ENCODE measurements around the gene ANOS1.
"Not testable (repeated sequence)": the region's sequence is repeated elsewhere in the genome, so short reads cannot be mapped to it uniquely, and the experiment has no call there.

ANOS1 gene, protein sequence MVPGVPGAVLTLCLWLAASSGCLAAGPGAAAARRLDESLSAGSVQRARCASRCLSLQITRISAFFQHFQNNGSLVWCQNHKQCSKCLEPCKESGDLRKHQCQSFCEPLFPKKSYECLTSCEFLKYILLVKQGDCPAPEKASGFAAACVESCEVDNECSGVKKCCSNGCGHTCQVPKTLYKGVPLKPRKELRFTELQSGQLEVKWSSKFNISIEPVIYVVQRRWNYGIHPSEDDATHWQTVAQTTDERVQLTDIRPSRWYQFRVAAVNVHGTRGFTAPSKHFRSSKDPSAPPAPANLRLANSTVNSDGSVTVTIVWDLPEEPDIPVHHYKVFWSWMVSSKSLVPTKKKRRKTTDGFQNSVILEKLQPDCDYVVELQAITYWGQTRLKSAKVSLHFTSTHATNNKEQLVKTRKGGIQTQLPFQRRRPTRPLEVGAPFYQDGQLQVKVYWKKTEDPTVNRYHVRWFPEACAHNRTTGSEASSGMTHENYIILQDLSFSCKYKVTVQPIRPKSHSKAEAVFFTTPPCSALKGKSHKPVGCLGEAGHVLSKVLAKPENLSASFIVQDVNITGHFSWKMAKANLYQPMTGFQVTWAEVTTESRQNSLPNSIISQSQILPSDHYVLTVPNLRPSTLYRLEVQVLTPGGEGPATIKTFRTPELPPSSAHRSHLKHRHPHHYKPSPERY

DNA sequence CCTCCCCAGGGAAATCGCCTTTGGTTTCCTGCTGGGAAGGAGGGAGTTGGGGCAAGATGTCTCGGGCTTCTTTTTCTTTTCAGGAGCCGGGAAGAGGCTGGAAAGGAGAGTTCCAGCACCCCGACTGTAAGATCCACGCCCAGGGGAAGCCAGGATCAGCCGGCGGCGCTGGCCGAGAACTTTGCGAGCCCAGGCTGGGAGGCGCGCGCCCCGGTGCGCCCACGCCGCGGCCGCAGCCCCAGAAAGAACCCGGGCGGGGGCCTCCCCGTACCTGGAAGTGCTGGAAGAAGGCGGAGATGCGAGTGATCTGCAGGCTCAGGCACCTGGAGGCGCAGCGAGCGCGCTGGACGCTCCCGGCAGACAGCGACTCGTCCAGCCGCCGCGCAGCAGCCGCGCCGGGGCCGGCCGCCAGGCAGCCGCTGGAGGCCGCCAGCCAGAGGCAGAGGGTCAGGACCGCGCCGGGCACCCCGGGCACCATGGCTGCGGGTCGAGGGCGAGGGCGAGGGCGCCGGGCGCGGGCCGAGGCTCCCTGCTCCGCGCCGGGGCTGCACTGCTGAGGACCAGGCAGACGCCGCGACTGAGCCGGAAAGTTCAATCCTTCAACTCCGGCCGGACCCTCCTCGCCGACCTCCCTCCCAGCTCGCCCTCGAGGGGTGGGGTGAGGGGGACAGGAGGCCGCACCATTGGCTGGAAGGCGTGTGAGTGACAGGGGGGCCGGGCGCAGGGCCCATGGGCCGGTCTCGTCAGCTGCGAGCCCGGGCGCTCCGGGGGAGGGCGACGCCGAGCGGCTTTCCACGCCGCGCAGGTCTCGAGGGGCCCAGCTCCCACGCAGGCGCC, at the start of gene ANOS1:
Gene ANOS1, minus strand, starts transcription at position 579 of the 837 bp plus-strand sequence. Its CDS starts 101 bp downstream, at position 478.
- no peak for FAIRE-seq

DNA sequence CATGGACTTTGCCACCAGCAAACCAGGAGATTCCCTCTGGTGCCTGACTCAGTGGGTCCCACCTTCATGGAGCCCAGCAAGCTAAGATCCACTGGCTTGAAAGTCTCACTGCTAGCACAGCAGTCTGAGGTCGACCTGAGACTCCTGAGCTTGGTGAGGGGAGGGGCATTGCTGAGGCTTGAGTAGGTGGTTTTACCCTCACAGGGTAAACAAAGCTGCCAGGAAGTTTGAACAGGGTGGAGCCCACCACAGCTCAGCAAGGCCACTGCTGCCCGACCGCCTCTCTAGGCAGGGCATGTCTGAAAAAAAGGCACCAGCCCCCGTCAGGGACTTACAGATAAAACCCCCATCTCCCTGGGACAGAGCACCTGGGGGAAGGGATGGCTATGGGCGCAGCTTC, 41.2 kb upstream of the ANOS1 start:
- FAIRE-seq: no peak

DNA sequence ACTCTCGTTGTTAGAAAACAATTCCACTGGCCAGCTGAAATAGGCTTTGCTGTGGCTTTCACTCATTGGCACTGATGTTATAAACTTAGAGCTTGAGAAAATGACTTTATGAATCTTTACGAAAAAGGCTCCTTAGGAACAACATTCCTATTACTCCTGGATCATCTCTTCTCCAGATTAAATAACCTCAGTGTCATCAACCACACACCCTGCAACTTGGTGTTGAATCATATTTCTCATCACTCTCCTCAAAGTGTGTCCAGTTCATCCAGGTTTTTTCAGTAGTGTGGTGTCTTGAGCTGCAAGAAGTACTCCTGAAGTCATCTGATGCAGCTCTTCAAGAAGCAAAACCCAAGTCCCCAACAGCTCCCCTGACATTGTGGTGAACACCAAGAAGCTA, 28.1 kb upstream of the ANOS1 start:
- FAIRE-seq: no peak

DNA sequence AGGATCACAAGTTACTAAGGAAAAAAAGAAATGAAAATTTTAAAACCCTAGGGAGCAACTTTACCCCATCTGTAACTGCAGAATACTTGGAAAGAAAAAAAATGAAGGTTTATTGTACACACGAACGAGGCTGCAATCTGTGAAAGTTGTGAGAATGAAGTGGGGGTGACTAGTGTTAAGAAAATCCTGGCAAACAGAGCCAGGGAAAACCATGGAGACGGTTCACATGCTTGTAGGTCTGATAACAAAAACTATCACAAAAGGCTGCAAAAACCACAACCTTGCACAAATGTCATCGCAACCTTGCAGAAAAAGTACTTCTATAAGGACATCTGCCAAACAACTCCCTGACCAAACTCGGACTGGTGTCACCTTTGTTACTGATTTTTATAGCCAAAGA, 26.8 kb upstream of the ANOS1 start:
- not testable (repeated sequence) for FAIRE-seq

DNA sequence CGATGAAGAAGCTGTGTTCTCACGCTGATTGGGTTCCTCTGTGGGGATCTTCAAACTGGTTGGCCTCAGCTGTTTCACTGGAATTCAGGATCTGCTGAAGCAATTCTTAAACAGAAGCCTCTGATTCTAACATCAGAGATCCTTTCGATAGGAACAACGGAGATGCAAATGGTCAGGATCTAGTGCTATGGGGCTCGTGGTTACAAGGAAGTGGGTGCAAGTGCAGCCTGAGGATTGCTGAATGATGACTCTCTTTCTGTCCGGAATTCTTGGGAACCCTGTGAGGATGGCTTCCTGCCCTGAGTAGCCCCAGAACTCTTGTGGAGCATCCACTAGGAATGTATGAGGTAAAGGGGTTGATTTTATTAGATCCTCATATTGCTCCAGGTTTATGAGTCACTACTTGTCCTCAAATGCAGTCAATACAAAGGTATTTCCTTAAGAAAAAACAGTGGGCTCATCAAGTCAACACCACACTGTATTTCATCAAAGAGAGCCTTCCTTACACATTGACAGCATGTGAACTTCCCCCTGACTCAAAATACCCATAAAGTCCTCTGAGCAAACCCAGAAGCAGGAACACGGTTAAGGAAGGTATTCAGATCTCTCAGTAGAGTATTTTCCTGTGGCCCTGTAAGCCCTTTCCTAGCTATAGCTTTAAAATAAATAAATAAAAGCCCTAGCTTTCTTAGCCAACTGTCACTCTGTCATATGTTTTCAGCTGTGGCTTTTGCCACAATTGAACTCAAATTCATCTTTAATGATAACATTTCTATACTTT, 25.9 kb upstream of the ANOS1 start:
- not testable (repeated sequence) for FAIRE-seq

DNA sequence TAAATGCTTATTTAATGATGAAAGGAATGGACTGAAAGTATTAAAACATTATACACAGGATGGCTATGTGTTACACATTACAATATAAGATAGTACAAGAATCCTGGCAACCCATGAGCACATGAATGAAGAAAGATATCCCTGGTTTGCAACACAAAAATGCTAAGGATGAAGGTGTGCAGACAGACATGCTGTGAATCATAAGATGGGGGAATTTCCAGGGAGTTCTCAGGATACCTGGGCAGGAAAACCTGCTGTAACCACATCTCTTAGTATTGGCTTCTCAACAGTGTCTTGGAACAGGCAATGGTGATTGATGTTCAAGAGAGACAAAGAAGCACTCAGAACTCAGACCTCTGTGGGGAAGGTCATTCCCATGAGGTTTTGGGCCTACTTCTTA, 23.9 kb upstream of the ANOS1 start:
- FAIRE-seq: no peak

DNA sequence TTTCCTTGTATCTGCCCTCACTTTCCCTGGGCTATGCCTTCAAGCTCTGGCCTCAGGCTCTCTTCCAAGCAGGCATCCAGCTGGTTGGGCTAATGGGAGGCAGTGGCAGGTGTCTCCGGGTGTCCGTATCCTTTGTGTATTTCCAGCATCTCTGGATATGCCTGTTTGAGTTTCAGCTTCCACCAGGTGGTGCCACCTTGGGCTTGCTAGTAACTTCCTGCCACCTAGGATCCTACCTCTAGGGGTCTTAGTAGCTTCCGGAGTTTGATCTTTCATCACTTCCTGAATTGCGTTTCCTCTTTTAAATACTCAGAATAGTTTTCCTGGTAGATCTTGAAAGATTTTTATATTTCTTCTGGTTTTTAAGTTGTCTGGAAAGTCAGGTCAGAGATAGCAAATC, 23.2 kb upstream of the ANOS1 start:
- FAIRE-seq: no peak

DNA sequence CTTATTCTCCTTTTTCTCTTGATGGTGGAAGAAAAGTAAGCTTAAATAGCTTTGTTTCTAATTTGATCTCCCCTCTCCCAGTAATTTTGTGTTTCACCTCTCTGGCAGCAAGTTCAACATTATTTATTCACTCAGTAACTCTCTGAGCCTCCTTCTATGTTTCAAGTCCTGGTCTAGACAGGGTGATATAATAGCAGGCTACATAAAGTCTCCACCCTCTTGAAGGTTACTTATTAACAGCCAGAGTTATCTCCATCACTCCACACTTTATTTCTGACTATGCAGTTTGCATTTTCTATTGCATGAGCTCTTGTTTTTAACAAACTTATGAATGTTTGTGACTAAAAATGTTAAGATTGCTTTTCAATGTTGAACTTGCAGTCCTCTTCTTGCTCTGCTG, 17.8 kb upstream of the ANOS1 start:
- no peak for FAIRE-seq

DNA sequence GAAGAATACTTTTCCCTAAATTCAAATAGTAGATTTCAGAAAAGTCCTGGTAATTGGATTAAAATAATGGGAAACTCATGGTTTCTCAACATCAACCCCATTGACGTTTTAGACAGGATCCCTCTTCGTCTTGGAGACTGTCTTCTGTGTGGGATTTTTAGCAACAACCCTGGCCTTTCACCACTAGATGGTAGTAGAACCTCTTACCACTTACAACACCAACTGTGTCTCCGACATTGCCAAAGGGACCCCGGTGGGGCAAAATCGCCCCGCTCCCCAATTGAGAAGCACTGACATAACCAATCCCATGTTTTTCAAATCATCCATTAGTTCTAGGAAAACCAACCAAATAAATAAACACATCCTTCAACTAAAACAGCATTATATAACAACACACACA, 16.9 kb upstream of the ANOS1 start:
- no peak for FAIRE-seq

DNA sequence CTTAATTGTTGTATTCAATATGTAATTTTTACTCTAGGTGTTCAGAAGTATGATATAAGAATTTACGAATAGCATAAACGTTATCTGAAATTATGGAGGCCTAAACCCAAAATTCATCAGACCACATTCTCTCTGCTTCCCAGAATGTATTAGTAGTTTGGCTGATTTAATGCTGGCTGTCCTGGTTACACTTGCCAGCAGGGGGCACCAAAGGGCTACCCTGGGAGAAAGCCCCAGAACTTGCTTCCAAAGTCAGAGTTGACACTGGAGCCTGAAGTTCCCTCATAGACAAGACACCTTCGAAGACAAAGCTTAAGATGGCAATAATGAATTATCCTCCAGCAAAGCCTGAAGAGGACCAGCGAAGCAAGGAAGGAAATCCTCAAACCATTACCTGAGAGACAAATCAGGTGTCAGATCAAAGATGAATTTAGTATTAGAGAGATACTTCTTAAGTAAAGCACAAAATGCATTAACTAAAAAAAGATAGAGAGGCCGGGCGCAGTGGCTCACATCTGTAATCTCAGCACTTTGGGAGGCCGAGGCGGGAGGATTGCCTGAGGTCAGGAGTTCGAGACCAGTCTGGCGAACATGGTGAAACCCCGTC, 11.3 kb upstream of the ANOS1 start:
- FAIRE-seq: no peak

DNA sequence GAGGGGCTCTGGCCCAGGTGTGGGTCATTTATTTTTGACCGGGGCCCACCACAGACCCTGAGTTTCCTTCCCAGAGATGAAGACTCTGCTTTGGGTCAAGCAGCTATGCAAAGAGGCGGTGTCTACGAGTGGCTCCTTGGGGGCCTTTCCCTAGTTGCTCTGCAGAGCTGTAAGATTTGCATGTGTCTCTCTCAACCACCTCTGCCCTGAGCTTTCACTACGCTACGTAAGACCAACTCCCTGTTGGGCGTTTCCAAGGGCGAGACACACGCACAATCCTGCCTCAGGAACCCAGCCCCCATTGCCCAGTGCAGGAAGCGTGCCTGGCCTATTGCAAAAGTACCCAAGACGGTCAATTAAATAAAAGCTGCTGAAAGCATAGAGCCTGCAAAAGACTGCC, 10.0 kb upstream of the ANOS1 start:
- FAIRE-seq: no peak

DNA sequence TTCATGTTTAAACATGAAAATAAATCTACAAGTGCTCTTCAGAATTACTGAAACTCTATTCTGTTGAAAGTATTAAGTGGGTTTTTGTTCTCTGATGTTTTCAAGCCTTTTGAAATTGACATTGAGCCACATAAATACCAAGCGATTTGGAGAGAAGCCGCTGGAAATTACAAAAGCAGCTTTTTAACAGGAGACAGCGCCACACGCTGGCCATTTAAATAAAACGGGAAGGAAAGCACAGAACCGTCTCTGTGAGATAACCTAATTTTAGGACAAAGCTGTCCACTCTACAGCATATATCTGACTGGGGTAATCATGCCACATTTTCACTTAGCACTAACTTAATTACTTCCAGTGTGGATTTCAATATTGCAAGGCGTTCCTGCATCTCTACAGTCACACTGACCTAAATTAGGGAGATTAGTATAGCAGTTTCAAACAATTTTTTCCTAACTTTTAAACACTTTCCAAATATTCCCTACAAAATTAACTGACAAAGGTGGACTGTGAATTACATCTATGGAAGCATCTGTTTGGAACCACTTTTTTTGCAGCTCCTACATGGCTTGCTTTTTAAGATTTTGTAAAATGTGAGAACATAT, 6.8 kb upstream of the ANOS1 start:
- FAIRE-seq: peak; percentile 80

DNA sequence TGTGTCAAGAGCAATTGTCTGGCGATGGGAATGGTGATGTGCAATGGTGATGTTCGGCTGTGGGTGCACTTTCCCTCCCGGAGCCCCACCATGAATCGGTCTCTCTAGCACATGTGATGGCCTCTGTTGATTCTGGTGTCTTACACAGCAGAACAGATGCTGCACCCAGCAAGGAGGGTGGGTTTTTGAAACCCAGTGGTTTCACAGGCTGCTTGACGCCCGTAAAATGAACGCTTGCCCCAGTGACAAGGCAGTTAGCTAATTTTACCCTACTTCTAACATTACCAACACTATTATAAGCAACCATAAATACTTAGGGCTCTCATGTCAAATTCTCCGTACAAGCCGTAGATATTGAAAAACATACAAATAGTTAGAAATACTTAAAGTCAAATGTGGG, 5.9 kb upstream of the ANOS1 start:
- FAIRE-seq: no peak

DNA sequence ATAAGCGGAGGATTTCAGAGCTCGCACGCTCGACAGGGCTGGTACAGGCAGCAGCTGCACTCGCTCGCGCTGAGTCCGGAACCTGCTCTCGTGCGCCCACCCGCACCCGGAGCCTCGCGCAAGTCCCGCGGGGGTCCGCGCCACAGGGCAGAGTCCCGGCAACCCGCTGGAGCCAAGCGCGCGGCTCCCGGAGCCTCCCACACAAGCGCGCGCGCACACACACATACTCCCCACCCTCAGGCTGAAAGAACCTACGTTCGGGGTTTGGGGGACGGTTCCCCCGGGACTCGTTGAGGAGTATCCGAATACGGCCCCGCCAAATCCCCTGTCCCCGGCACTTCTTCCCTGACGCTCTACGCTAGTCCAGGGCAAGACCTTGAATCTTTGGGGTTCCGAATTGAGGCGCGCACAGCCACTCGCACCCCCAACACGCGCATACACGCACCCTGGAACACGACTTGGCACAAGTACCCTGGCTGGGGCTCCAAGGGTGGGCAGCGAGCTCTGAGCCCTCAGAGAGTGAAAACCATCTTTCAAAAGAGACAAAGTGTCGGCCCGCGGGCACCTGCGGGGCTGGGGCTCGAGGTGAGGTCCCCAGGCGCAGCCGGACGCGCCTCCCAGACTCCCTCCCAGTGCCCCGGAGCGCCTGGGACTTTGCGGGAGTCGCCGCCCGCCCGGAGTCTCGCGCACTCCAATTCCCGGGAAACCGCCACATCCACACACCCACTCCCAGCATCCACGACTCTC, 952 bp downstream of the ANOS1 start:
- no peak for FAIRE-seq

DNA sequence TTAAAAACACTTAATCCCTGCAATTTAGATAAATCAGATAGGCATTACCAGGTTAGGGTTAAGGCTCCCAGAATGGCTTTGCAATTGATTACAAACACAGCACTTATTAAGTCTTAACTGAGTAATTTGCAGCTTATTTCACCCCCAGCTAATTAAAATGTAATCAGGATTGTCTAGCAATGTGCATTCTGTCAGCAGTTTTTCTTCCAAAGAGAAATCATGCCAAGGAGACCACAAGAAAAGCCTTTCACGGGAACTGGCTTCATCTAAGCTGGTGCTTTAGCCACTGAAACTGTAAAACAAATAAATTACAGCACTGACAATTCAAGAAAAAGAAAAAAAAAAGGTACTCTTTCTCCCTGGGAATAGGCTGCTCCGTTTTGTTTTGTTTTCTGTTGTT, 2.1 kb downstream of the ANOS1 start:
- no peak for FAIRE-seq

DNA sequence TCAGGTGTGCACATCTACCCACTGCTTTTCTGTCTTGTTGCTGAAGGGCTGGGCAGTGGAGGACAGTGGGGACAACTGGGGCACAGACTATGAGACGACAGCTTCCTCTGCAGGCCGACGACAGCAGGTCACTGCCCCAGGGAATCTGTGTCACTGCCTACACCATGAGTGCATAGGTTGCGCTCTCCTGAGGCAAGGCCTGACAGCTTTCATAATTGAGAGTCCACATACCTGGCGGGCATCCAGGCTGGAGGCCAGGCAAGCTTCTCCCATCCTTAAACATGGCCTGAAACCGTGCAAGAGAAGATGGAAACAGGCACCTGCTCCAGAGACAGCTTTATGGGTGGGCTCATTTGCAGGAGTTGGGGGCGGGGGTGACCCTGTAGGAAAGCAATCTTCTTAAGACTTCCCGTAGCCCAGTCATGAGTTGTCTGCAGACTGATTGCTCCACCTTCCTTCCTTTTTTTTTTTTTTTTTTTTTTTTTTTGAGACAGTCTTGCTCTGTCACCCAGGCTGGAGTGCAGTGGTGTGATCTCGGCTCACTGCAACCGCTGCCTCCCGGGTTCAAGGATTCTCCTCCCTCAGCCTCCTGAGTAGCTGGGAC, 2.9 kb downstream of the ANOS1 start:
- no peak for FAIRE-seq

DNA sequence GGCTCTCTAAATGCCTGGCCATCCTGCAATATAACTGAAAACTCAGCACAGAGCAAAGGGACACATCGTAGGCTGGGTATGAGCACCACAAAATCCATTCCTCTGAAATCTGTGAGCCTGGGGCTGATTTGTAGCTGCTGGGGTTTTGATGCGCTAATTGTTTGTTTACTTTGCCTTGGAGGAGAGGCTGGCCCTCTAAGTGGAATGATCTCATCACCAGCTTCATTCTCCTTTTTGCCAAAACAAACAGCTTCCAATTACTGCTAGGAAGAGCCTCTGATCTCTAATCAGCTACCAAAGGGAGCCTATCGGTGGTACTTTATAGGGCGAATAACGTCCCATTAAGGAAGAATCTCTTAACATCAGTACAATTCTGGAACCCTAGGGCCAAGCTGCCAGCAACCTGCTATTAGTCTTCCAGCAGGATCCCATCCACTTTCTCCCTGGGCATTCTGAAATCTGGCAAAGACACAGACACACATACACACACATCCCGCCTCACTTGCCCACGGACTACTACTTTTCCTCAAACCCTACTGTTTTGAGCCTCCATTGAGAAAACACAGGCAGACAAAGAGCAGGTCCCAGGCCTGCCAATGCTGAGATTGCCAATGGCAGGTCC, 5.8 kb downstream of the ANOS1 start:
- FAIRE-seq: no peak

DNA sequence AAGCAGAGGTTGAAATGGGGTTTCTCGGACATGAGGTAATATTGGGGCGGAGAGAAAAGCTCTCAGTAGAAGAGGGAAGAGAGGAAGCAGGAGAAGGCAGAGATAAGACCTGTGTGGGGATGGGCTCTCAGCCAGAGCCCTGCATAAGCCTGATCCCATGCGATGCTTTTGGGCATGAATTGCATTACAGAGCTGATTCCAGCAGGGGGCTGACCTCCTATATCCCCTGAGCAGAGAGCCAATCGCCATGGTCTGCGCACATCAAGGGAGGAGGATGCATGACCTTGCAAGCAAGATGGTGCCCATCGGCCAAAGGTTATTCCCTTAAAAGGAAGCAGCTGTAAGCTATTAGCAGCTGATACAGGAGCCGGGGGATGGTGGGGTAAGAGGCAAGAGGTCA, 7.6 kb downstream of the ANOS1 start:
- FAIRE-seq: no peak

DNA sequence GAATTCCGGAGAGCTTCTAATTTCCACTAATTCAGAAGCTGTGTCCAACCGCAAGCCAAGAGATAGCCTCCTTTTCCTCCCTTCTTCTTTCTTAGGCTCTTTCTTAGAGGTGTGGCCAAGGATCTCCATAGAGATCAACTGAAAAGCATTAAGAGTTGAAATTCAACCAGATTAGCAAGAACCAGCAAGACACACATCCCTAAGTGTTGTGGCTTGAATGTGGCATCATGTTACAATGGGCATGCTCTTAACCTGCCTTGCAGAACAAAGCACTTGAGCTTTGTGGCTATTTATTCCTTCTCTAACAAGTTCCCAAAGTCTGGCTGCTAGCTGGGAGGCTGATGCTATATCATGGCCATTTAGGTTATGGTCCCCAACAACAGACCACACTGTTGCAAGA, 10.4 kb downstream of the ANOS1 start:
- no peak for FAIRE-seq

DNA sequence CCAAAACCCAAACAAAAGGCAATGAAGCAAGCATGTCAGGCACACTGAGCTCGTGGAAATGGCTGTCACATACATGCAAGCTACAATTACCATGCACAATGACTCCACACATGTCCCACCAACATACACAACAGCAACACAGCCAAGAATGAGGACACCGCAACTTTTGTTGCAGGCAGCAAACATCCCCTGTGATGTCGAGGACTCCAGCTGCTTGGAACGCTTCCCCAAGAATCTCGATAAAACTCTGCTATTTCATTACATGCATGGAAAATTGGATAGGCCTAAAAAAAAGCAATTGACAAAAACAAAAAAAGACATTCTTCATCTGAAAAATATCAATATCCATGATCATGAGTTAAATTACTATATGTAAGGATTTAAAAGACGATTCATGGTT, 11.8 kb downstream of the ANOS1 start:
- FAIRE-seq: no peak
